GM18861 (cell line): ENCODE results near the gene SAP30L.

Experiments used
- ATAC-seq: cut with Tn5 transposase; IDR thresholded peaks from one replicate; pipeline ENCODE4 v1.9.1; 2021; ENCODE audit not compliant: unreplicated experiment

The SAP30L gene

DNA sequence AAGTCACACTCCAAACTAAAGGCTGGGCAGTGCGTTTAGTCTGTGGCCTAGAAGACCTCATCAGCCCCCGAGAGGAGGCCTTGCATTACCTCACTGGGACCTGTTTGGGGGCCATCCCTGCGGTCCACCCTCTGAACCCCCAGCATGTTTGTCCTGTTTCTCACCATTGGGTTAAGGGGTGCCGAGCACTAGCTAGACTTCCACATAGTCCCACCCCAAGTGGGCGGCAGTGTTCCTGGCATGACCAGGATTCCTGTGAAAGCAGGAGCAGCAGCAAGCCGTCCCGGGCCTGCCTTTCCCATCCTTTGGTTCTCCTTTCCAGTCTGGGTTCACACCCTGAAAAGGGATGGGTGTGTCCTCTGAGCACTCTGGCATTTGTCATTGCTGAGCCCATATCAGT lies 26.6 kb upstream of the SAP30L start:
- ATAC-seq, result no peak

DNA sequence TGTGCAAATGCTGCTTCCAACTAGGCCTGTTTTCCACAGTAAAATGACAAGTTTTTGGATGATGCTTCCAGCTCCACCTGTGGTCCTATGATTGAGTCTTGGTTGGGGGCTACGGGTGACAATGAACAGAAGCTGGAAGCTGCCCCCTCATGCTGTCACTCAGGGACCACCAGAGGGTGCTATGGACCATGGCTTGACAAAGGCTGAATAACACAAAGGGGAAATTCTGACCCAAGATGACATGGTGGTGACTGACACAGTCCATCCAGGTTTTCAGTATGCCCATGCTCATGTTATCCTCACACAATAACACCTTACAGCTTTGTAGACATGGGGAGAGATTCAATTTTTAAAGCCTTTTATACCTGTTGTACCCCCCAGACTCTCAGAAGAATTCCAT lies 23.9 kb upstream of the SAP30L start:
- no peak for ATAC-seq

DNA sequence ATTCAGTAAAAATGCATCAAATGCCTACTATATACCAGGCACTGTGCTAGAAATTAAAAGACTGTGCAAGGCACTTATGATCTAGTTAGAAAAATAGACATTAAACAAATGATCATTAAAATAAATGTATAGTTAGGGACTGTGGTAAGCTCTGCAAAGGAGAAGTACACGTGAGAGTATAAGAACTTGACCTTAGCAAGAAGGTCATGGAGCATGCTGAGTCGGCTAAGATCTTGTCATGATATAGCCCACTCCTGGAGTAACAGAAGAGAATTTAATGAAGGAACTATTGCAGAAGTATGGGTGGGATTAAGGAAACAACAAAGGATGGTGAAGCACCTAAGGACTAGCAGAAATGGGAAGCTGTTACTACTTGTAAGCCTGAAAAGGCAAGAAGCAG lies 23.5 kb upstream of the SAP30L start:
- no peak for ATAC-seq

DNA sequence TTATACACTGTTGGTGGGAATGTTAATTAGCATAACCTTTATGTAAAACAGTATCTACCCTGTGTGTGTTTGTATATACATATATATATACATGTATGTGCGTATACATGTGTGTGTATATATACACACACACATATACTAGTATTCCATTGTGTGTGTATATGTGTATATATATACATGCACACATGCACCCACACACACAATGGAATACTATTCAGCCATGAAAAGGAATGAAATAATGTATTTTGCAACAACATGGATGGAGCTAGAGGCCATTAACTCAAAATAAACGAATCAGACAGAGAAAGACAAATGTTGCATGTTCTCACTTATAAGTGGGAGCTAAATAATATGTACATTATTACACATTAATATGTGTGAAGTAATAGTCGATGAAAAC lies 17.6 kb upstream of the SAP30L start:
- ATAC-seq, result no peak

DNA sequence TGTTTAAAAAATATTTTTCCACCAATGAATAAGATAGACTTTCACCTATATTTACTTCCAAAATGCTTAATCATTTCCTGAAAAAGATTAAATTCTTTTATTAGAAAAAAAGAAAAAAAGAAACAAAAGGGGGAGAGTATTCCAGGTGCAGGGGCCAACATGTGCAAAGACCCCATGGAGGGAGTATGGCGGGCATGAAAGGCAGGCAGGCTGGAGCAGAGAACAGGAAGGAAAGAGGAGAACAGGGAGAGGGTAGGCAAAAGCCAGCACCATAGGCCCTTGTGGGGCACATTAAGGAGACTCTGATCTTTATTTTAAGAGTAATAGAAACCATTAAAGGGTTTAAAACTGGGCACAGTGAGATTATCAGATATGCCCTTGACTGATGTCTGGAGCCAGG lies 16.5 kb upstream of the SAP30L start:
- ATAC-seq, result no peak

DNA sequence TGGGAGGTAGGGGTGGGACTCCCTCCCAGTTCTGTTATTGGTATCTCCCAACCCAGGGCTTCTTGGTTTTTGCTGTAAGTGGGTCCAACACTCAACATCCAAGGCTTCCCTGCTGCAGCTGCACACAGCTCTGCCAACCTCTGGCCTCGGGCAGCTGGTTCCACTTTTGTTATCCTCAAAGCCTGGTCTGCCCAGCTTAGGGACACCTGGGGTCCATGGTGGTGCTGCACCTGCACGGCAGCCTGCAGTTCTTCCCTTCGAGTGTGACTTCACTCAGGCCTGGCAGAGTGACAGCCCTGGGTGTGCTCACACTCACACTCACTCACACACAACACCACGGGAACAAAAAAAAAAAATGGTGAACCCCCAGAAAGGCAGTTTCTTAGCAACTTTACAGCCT lies 15.3 kb upstream of the SAP30L start:
- no peak for ATAC-seq

DNA sequence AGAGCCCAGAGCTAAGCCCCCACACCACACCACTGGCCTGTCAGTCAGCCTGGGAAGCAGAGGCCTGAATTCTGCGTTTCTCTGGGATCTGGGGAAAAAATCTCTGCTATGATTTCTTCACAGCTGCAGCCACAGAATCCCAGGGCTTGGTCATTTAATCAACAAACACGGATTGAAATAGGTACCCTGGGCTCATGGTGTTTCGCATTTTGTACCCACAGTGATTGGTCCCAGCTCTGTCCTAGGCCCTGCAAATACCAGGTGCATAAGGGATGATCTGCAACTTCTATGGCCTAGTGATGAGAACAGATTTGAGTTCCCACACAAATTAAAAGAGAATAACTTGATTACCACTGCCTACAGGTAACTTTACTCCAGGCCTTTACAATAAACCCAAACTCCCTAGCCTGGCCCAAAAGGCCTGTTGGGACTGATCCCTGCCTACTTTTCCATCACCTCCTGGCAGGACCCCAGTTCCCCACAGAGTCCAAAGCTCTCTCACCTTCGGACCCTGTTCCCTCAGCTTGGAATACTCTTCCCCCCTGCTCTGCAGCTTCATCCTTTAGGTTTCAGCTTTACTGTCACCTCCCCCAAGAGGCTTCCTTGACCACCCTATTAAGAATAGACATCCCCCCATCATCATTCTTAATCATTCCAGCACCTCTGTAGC lies 14.7 kb upstream of the SAP30L start:
- ATAC-seq, result no peak

DNA sequence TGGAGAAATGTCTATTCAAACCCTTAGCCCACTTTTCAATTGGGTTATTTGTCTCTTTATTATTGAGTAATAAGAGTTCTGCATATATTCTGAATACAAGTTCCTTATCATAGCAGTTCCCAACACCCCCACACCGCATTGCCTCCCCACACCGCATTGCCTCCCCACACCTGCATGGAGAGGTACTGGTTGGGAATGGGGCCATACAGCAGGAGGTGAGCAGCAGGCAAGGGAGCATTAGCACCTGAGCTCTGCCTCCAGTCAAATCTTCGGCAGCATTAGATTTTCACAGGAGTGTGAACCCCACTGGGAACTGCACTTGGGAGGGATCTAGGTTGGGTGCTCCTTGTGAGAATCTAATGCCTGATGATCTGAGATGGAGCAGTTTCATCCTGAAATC lies 10.6 kb upstream of the SAP30L start:
- ATAC-seq, result no peak

DNA sequence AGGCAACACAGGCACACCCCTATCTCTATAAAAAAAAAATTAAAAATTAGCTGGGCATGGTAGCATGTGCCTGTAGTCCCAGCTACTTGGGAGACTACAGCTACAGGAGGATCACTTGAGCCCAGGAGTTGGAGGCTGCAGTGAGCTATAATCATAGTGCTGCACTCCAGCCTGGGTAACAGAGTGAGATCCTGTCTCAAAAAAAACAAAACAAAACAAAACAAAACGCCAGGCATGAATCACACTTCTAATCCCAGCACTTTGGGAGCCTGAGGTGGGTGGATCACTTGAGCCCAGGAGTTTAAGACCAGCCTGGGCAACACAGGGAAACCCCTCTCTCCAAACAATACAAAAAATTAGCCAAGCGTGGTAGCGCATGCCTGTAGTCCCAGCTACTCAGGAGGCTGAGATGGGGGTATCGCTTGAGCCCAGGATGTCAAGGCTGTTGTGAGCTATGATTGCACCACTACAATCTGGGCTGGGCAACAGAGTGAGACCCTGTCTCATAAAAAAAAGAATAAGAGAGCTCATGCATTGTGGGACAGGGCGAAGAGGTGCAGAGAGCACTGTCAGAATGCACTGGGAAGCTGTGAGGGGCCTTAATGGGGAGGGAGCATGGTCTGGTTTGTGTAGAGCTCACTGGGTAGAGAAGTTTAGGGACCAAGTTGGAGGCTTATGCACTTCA lies 8.4 kb upstream of the SAP30L start:
- ATAC-seq, result no peak

DNA sequence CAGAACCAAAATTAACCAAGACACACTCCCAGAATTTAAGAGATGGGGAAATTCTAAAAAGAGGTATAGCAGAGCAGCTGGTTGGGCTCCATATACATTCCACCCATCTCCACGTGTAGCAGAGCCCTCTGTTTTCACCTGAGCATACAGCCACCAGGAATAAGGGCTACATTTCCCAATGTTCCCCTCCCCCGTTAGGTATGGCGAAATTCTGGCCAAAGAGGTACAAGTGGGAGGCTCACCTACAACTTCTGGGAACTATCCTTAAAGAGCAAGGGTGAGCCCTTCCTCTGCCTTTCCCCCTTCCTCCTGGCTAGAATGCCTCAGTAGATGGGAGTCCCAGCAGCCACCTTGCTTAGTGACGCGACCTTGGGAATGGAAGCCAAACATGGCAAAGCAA lies 5.3 kb upstream of the SAP30L start:
- ATAC-seq, result no peak

DNA sequence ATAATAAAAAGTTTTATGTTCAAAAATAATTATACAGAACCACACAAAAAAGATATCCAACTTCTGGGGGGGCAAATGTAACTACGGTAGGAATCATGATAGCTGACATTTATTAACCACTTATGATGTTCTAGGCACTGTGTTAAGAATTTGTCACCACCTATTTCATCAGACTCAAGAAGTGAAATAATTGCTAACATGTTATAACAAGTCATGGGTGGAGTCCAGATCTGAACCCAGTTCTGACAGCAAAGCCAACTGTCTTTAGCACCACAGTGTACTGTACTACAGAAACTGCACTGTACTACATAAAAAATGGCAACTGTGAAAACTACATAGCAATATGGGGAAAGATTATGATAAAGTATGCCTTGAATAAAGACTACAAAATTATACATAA lies 3.0 kb upstream of the SAP30L start:
- ATAC-seq, result no peak

DNA sequence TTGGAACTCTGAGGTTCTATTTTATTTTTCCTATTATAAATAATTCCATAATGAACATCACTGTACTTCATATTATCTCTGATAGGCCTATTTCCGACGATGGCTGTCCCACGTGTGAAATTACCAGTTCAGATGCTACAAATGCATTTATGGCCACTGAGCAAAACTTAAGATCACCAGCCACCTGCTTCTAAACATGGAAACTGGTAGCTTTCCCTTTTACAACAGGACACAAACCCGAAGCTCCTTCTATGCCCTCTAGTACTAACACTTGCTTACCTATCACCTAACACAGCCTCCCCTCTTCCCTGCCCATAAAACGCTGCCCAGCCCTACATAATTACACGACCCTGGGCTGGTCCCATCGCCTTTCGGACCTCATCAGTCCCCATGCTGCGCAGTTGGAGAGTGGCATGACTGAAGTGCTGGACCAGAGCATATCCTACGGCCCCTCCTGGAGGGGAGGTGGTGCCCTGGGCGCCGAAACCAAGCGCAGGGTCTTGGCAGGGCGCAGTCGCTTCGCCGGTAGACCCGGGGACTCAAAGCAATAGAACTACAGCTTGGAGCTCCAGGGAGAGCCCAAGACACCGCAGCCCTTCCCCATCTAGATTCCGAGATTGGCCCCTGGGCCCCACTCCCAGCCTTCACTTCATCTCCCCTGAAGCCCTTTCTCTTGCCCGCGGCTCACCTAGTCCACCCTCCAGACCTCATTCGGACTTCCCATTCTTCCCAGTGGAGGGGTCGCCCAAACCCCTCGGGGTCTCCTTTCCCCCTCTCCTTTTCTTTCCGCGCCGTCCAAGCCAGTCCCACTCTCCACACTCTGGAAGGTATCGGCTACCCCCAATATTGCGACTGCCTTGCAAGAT lies 1.0 kb upstream of the SAP30L start:
- ATAC-seq, result no peak

DNA sequence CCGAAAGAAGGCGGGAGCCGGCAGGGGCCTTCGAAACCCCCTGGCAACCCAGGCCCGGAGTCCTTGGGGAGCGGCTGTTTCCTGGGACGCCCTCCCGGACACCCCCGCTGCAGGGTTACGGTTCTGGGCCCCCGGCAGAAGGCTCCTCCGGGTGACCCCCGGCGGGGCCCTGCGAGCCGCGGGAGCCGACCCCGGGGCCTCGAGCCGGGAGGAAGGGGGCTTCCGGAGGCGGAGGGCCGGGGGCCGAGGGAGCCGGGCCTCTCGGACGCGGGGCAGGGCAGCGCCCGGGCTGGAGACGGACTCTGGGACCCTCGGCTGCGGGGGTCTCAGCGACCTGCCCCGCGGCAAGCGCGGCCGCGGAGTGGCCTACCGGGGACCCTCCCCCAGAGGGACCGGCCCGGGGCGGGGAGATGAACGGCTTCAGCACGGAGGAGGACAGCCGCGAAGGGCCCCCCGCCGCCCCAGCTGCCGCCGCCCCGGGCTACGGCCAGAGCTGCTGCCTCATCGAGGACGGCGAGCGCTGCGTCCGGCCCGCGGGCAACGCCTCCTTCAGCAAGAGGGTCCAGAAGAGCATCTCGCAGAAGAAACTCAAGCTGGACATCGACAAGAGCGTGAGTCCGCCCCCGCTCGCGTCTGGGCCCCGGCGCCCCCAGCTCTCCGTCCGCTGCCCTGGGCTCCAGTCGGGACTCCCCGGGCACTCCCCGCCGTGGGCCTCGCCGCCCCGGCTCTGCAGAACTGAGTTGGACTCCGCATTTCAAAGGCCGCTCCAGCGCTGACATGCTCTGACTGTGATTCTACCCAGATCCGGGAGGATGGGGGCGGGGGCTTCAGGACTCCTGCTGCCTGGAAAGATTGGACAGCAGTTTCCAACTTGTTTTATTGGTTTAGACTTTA lies 645 bp downstream of the SAP30L start:
- no peak for ATAC-seq

DNA sequence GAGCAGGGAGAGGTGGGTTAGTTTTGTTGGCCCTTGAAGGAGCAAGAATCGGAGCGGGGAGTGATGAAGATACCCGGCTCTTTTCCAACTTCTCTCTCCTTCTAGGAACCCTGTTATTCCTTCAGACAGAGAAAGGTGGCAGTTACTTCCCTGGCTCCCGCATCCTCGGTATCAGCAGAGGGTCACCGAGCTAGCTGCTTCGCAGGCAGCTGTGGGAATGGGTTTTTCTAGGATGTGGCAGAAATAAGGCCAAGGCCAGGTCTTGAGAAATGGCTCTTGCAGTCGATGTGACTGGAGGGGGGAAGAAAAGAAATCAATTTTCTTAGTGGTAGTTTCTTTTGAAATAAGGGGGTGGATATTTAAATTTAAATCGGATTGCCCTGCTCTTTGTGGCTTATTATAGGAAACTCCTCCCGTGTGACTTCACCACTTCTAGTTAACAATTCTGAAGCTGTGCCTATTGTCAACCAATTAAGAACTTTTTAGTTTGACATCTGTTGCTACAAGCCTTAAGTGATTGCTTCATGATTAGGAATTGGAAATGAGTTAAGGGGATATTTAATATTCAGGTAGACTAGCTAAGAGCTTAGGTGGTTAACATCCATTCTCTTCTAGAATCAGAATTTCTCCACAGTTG lies 1.4 kb downstream of the SAP30L start:
- ATAC-seq, result no peak

DNA sequence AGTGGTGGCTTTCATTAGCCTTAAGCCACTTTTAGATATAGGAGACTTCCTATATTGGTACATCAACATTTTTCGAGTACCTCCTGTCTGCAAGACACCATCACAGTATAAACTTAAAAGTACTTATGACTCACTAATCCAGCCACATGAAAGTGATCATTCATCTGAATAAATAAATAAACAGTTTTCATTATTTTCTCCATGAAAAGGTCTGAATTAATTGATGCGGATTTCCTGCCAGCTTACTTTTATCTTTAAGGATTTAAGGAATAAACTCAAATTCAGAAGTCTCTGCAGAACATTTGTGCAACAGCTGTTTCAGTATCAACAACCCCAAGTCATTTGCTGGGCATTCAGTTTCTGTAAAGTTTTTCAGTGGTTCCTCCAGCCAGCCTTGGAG lies 4.0 kb downstream of the SAP30L start:
- no peak for ATAC-seq

DNA sequence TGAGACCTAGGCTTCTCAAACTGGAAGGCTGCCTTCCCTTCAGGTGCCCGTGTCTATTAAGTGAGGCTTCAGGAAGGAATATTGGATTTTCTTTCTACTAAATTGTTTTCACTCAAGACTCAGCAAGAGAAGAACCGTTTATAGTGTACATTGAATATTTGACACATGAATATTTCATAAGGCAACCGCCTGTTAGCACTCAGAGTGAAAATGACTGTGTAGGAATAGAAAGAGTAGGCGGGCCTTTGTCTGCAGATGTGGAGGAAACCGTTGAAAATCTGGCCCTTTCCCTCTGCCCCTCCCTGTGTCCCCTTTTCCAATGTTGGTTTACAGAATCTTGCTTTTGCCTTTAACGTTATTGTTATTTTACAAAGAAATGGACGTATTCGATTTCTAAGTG lies 6.2 kb downstream of the SAP30L start:
- ATAC-seq, result no peak

DNA sequence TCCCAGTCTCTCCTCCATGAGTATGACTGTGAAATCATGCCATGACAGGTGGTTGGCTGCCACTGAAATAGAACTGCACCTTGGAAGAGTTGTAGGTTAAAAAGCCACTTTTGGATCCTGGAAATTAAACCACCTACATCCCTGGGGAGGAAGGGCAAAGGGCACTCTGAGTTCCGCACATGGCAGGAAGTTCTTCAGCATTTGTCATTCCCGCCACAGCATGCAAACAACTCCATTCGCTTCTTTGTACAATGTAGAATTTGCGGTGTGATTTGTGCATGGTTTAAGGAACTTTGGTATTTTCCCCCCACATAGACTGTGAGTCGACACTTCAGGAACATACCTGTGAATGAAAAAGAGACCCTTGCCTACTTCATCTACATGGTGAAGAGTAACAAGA lies 9.8 kb downstream of the SAP30L start:
- ATAC-seq, result no peak

DNA sequence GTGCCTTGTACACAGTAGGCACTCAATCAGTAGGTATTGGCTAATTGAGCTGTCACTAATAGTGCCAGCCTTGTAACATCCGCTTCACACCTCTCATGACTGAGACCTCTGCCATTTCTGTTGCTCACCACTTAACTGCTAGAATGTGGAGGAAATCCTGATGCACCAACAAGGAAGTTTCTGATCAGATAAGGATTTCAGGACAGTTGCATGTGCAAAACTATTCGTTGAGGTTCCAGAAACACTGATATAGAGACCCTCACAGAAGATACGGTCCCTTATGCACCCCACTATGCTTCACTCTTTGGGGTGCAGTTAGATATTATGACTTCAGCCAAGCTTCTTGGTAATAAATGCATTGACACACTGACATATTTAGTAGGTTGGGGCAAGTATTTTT lies 10.7 kb downstream of the SAP30L start:
- ATAC-seq, result no peak

DNA sequence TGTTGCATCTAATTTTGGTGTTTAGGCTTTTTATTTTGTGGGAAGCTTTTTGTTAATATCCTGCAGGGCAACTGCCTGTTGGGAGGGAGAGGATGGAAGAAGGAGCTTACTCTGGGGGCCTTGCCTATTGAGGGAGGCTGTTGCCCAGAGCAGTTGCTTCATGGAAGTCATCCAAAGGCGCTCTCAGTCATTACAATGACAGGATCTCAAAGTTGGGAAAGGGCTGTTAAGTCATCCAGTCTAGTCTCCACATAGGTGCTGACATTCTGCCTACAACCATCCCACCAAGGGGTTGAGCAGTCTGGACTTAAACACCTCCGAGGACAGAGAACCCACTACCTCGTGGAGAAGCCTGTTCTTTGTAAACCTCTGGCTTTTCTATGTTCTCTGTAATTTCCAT lies 13.2 kb downstream of the SAP30L start:
- ATAC-seq, result no peak

DNA sequence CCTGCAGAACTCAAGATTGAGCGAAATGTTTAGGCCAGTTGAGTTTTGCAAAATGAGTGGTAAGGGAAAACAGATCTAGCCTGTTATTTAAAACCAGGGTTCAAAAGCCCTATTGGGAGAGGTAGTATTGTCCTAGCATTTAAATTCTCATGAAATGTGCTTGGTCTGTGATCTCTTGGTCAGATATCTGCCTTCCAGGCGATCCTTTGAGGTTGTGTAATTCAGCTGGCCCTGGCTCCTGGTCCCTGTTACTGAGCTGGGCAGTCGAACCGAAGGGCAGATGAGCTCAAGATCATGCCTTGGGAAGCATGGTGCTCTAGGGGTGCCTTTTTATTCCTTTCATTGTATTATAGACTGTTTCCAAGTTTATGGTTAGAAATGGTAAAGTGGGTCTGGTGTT lies 14.4 kb downstream of the SAP30L start:
- no peak for ATAC-seq

DNA sequence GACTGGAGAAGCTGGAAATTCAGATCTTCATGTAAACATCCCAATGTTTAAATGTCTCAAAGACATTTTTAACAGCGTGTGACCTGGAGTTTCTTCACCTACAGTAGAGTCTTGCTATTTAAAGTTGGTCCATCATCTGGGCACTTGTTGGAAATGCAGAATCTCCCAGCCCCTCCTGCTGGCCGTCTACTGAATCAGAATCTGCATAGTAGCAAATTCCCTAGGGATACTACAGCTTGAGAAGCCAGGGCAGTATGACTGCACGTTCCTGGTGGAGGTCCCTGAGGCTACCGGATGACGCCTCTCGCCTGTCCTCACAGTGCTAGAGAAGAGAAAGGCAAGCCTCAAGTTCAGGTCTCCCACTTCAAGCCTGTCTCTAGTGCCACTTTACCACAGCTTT lies 15.7 kb downstream of the SAP30L start:
- no peak for ATAC-seq
